HFFc6 (cell line): ENCODE measurements around the gene CREB5. TPM values are rescaled to one million over a fixed set of nuclear protein-coding genes. Genes with fewer than 3 reads are reported as not detected.

Experiments
- DNase-seq: peaks from one replicate; pipeline ENCODE4 v3.0.0-alpha.2; 2018
- H3K27ac Mint-ChIP-seq: 2 replicates; pipeline ENCODE4 v1.8.0; 2020; ENCODE audit warnings: mild to moderate bottlenecking, mixed read lengths
- H3K27me3 Mint-ChIP-seq: 2 replicates; pipeline ENCODE4 v1.8.0; 2021; ENCODE audit warnings: mild to moderate bottlenecking, moderate library complexity, mixed read lengths; ENCODE audit not compliant: insufficient read depth
- H3K36me3 Mint-ChIP-seq: 2 replicates; pipeline ENCODE4 v1.8.0; 2021; ENCODE audit warnings: low read depth, mixed read lengths
- H3K4me1 Mint-ChIP-seq: 2 replicates; pipeline ENCODE4 v1.8.0; 2020; ENCODE audit warnings: low read depth, mixed read lengths
- H3K4me3 Mint-ChIP-seq: 2 replicates; pipeline ENCODE4 v1.8.0; 2020; ENCODE audit warnings: mild to moderate bottlenecking, moderate library complexity, mixed read lengths
- H3K9me3 Mint-ChIP-seq: 2 replicates; pipeline ENCODE4 v1.8.0; 2020; ENCODE audit warnings: mild to moderate bottlenecking, mixed read lengths
- CTCF ChIP-seq: fragments of 200-600 bp; sonication (generic); IDR thresholded peaks from 2 replicates; pipeline ENCODE4 v1.5.0; 2021; ENCODE audit warnings: antibody characterized with exemption, mild to moderate bottlenecking
- total RNA-seq, 6 experiments: library from RNA; stranded (reverse); fragmentation: NEBNext Ultra II Directional; extraction: Animal tissue kit (Norgen Biotek cat#: 25700); gene quantifications; 2 replicates in 1 of 6; 3 replicates in 5 of 6; pipeline ENCODE4 v1.2.3, GENCODE V29; 2021

CREB5 gene
- total RNA-seq, 6 experiments from 2014 or later, result 0.60 to 0.90 (median 0.79) TPM

GRCh38 chr7:28853834-28854749 lies 441.8 kb downstream of the CREB5 start:
- peaks cover 4% of the 10 kb centered on the region; the same call in 1 of the 2 replicates for H3K9me3 Mint-ChIP-seq
- peaks cover 40% of the 10 kb centered on the region for H3K4me1 Mint-ChIP-seq
- H3K27me3 Mint-ChIP-seq, result peaks cover 11% of the 10 kb centered on the region
- peak; percentile 85 for TF ChIP-seq CTCF
- peak; percentile 29 for DNase-seq
- peak overlapping the region; percentile 74 for H3K4me3 Mint-ChIP-seq
- no peak overlapping the region for H3K27ac Mint-ChIP-seq
- H3K36me3 Mint-ChIP-seq, result no peaks in the 10 kb centered on the region

- Mint-ChIP-seq H3K27ac (no peak overlapping the region), H3K9me3 (peaks cover 4% of the 10 kb centered on the region; the same call in 1 of the 2 replicates), H3K4me3 (peak overlapping the region; percentile 74; the same call in 1 of the 2 replicates), H3K4me1 (peaks cover 44% of the 10 kb centered on the region), H3K27me3 (peaks cover 11% of the 10 kb centered on the region), H3K36me3 (no peaks in the 10 kb centered on the region)
- no peak for TF ChIP-seq CTCF
- no peak for DNase-seq
Measured at GRCh38 chr7:28854750-28855074, 442.4 kb downstream of the CREB5 start.

DNA sequence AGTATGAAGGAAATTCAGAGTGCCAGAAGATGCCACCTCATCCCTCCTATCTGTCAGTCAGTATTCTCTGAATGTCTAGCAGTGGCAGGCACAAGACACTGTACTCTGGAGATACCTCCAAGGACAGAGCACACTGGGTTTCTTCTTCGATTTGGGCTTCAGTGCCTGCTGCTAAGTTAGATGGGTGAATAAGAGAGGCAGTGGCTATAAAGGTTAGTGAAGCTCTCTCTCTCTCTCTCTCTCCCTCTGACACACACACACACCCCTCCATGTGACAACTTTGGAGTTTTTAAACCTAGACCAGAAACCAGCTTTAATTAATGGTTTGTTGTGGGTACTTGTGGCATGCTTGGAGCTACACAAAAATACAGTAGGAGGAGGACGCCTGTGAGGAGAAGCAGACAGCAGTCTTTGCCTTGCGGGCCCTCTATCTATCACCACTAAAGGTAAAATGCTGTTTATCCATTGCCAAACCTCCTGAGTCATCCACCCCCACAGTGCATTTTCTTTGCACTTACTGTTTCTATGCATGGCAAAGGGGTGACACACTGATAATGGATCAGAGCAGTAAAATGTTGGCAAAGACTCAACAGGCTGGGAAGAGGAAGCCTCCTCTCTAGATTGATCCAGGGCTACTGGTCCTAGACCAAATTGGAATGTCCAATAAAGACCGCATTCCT lies 443.4 kb downstream of the CREB5 start:
- H3K9me3 Mint-ChIP-seq, result peaks cover 4% of the 10 kb centered on the region; the same call in 1 of the 2 replicates
- no peak for TF ChIP-seq CTCF
- H3K27me3 Mint-ChIP-seq, result peaks cover 11% of the 10 kb centered on the region
- peak overlapping the region; percentile 61 for H3K4me3 Mint-ChIP-seq
- DNase-seq, result peak; percentile 98
- H3K27ac Mint-ChIP-seq, result peak overlapping the region; percentile 67
- H3K36me3 Mint-ChIP-seq, result no peaks in the 10 kb centered on the region
- peaks cover 44% of the 10 kb centered on the region for H3K4me1 Mint-ChIP-seq

DNA sequence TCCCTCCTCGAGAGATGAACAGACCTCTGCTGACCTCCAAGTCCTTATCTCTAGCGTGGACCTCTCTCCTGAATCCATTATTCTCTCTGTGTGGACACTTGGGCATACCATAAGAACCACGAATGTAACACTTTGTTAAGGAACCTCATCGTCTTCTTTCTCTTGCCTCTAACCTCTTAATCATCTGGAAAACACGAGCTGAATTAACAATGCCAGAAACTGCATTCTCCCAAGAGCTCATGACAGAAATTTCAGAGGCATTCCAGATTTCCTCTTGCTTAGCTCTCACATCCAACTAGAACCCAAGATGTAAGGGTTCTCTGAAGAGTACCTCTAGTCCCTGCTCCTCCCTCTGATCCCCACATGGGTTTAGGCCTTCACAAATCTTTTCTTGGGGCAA lies 444.3 kb downstream of the CREB5 start:
- no peak overlapping the region for H3K4me3 Mint-ChIP-seq
- H3K4me1 Mint-ChIP-seq, result peaks cover 44% of the 10 kb centered on the region
- no peaks in the 10 kb centered on the region for H3K36me3 Mint-ChIP-seq
- peak overlapping the region; percentile 67; the same call in 1 of the 2 replicates for H3K27ac Mint-ChIP-seq
- H3K9me3 Mint-ChIP-seq, result peaks cover 4% of the 10 kb centered on the region; the same call in 1 of the 2 replicates
- peaks cover 9% of the 10 kb centered on the region for H3K27me3 Mint-ChIP-seq
- DNase-seq, result no peak
- TF ChIP-seq CTCF, result no peak

DNA sequence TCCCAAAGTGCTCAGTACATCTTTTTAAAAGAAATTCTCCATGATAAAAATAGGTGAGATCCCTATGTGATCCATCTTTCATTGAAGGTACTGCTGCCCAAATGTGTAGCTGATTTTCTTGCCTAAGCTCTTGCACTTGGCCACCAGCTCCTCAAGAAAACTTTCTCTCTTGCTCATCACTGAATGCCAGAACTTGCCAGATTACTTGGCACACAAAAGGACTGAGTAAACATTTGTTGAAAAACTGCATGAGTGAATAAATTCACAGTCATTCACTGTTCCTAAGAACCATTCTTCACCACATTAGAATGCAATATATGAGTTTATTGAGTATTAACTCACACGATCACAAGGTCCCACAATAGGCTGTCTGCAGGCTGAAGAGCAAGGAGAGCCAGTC lies 445.9 kb downstream of the CREB5 start:
- Mint-ChIP-seq H3K4me3 (no peak overlapping the region), H3K4me1 (peaks cover 44% of the 10 kb centered on the region), H3K27ac (peak overlapping the region; percentile 27; the same call in 1 of the 2 replicates), H3K27me3 (peaks cover 11% of the 10 kb centered on the region), H3K36me3 (no peaks in the 10 kb centered on the region), H3K9me3 (peaks cover 4% of the 10 kb centered on the region; the same call in 1 of the 2 replicates)
- TF ChIP-seq CTCF, result no peak
- DNase-seq, result peak; percentile 83
